HepG2 (cell line): Measurements from ENCODE around the gene SP7. TPM values are rescaled to one million over a fixed set of nuclear protein-coding genes. Genes with fewer than 3 reads are reported as not detected.

ENCODE experiments used
- ATF4 ChIP-seq, 2 experiments: fragments of 450-650 bp in 1 of 2; sonication (generic) in 1 of 2; formaldehyde crosslinking; IDR thresholded peaks; 2 replicates each; pipeline versions ENCODE4 v1.5.0 to v1.8.0; 2020 to 2022; ENCODE audit warnings: mild to moderate bottlenecking in 1 of 2, missing genetic modification reagents in 1 of 2
- CBX2 ChIP-seq, 2 experiments: fragments of 200-600 bp in 1 of 2; sonication (generic); formaldehyde crosslinking in 1 of 2; IDR thresholded peaks; 2 replicates each; pipeline versions ENCODE4 v1.7.0 to v1.8.1; 2018 to 2022; ENCODE audit warnings: low read depth in 2 of 2, low read length in 1 of 2, mild to moderate bottlenecking in 1 of 2, missing genetic modification reagents in 1 of 2
- CHD2 ChIP-seq: IDR thresholded peaks from 2 replicates; pipeline ENCODE4 v1.6.1; 2011; ENCODE audit warnings: low read depth, low read length, improper control_type of control experiment
- IKZF4 ChIP-seq: sonication (generic); formaldehyde crosslinking; IDR thresholded peaks from 2 replicates; pipeline ENCODE4 v1.5.1; 2020; ENCODE audit warnings: borderline replicate concordance, mild to moderate bottlenecking, low read depth, missing genetic modification reagents; ENCODE audit errors: not compliant biosample characterization
- MBD4 ChIP-seq: IDR thresholded peaks from 2 replicates; pipeline ENCODE4 v1.6.1; 2012; ENCODE audit warnings: low read length, inconsistent platforms, borderline replicate concordance
- NFKBIZ ChIP-seq: IDR thresholded peaks from 2 replicates; pipeline ENCODE4 v1.6.1; 2018; ENCODE audit warnings: missing genetic modification reagents, missing compliant biosample characterization
- RARG ChIP-seq: sonication (generic); formaldehyde crosslinking; IDR thresholded peaks from 2 replicates; pipeline ENCODE4 v1.4.0; 2020; ENCODE audit warnings: low read depth, mild to moderate bottlenecking, missing genetic modification reagents
- SAFB2 ChIP-seq: sonication (generic); formaldehyde crosslinking; IDR thresholded peaks from 2 replicates; pipeline ENCODE4 v1.5.1; 2020; ENCODE audit warnings: missing genetic modification reagents, low read depth, mild to moderate bottlenecking, borderline replicate concordance
- SNAPC5 ChIP-seq: sonication (generic); formaldehyde crosslinking; IDR thresholded peaks from 2 replicates; pipeline ENCODE4 v1.8.1; 2023; ENCODE audit warnings: mild to moderate bottlenecking, missing genetic modification reagents, borderline replicate concordance
- TBX3 ChIP-seq: fragments of 450-650 bp; IDR thresholded peaks from 2 replicates; pipeline ENCODE4 v1.6.1; 2017; ENCODE audit warnings: antibody characterized with exemption, mild to moderate bottlenecking, inconsistent platforms, borderline replicate concordance
- U2AF1 ChIP-seq: fragments of 200-400 bp; formaldehyde crosslinking; optimal IDR thresholded peaks from 2 replicates; pipeline ENCODE3; 2017; ENCODE audit warnings: mild to moderate bottlenecking, low read depth, low read length
- XRCC5 ChIP-seq: fragments of 200-400 bp; formaldehyde crosslinking; optimal IDR thresholded peaks from 2 replicates; pipeline ENCODE3; 2017; ENCODE audit warnings: mild to moderate bottlenecking, low read length
- ZNF121 ChIP-seq: sonication (generic); formaldehyde crosslinking; IDR thresholded peaks from 2 replicates; pipeline ENCODE4 v1.5.0; 2020; ENCODE audit warnings: mild to moderate bottlenecking, missing genetic modification reagents
- ZNF142 ChIP-seq: sonication (generic); formaldehyde crosslinking; IDR thresholded peaks from 2 replicates; pipeline ENCODE4 v1.4.0; 2020; ENCODE audit warnings: missing genetic modification reagents
- ZNF180 ChIP-seq: sonication (generic); formaldehyde crosslinking; IDR thresholded peaks from 2 replicates; pipeline ENCODE4 v1.4.0; 2020; ENCODE audit warnings: low read depth, missing genetic modification reagents, borderline replicate concordance
- ZNF20 ChIP-seq: sonication (generic); formaldehyde crosslinking; IDR thresholded peaks from 2 replicates; pipeline ENCODE4 v1.4.0; 2020; ENCODE audit warnings: mild to moderate bottlenecking, moderate library complexity, missing genetic modification reagents
- ZSCAN31 ChIP-seq: sonication (generic); formaldehyde crosslinking; IDR thresholded peaks from 2 replicates; pipeline ENCODE4 v1.5.0; 2020; ENCODE audit warnings: low read depth, mild to moderate bottlenecking, missing genetic modification reagents
- polyA plus RNA-seq, 8 experiments: library from polyadenylated mRNA; depleted of rRNA in 3 of 8; stranded (reverse) in 7 of 8; unstranded in 1 of 8; fragments of >200 nt; fragmentation: Illumina TruSeq in 4 of 8; extraction: Trizol in 4 of 8; gene quantifications; 2 replicates each; pipeline versions ENCODE4 v1.2.1 to v1.2.3, GENCODE V29; 2011 to 2016; ENCODE audit warnings: low read depth in 4 of 8, missing spikeins in 1 of 8, mixed read lengths in 1 of 8; ENCODE audit not compliant: insufficient read depth in 1 of 8
- total RNA-seq, 5 experiments: library from RNA; depleted of rRNA; stranded (reverse); fragments of >200 nt; fragmentation: Illumina TruSeq; extraction: Trizol; gene quantifications; 2 replicates each; pipeline ENCODE4 v1.2.3, GENCODE V29; 2016; ENCODE audit warnings: low read depth in 1 of 5
- TF ChIP-seq, protein P1 (sequence below): sonication (generic); formaldehyde crosslinking; IDR thresholded peaks from 2 replicates; pipeline ENCODE4; 2020; ENCODE audit warnings: missing genetic modification reagents, mild to moderate bottlenecking, borderline replicate concordance

The SP7 gene
- total and polyA plus RNA-seq, 2 of the 13 experiments (the other 11 are each of a cell fraction or from before 2014, with no cell fraction given) = not detected

- TF ChIP-seq, protein P1, sequence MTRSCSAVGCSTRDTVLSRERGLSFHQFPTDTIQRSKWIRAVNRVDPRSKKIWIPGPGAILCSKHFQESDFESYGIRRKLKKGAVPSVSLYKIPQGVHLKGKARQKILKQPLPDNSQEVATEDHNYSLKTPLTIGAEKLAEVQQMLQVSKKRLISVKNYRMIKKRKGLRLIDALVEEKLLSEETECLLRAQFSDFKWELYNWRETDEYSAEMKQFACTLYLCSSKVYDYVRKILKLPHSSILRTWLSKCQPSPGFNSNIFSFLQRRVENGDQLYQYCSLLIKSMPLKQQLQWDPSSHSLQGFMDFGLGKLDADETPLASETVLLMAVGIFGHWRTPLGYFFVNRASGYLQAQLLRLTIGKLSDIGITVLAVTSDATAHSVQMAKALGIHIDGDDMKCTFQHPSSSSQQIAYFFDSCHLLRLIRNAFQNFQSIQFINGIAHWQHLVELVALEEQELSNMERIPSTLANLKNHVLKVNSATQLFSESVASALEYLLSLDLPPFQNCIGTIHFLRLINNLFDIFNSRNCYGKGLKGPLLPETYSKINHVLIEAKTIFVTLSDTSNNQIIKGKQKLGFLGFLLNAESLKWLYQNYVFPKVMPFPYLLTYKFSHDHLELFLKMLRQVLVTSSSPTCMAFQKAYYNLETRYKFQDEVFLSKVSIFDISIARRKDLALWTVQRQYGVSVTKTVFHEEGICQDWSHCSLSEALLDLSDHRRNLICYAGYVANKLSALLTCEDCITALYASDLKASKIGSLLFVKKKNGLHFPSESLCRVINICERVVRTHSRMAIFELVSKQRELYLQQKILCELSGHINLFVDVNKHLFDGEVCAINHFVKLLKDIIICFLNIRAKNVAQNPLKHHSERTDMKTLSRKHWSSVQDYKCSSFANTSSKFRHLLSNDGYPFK = no peak
- TF ChIP-seq SAFB2 (0 out of 2 replicates have a peak, but pooled peaks have one; percentile 67), CHD2 (no peak), XRCC5 (peak; percentile 66), TBX3 (no peak), ZNF20 (no peak), MBD4 (no peak), IKZF4 (CRISPR knock-in tag) (no peak), CBX2 (IDR thresholded peaks at IDR 0.05; ENCODE audit: low read depth, low read length) (no peak), CBX2 (CRISPR knock-in tag; IDR thresholded peaks at IDR 0.05; ENCODE audit: low read depth) (no peak), ZNF121 (CRISPR knock-in tag) (no peak), NFKBIZ (CRISPR knock-in tag) (0 out of 2 replicates have a peak, but pooled peaks have one; percentile 20), ZNF180 (no peak), ZSCAN31 (no peak), ATF4 (CRISPR knock-in tag; IDR thresholded peaks at IDR 0.05) (no peak), RARG (CRISPR knock-in tag) (no peak), U2AF1 (no peak), SNAPC5 (no peak), ZNF142 (0 out of 2 replicates have a peak, but pooled peaks have one; percentile 31)
Measured at GRCh38 chr12:53344824-53345485, 8.8 kb upstream of the SP7 start (continued).
